ENCODE data around the gene RTBDN. TPM values are rescaled to one million over a fixed set of nuclear protein-coding genes. Genes with fewer than 3 reads are reported as not detected.

Gene RTBDN
- total and polyA plus RNA-seq, 10 of the 15 experiments (the other 5 are each of a cell fraction or from before 2014, with no cell fraction given), result 0.45 TPM; not detected in 9

- H2AFZ ChIP-seq (ENCODE audit: control insufficient read depth, low read depth, low read length), result no peak overlapping the region
- no peak overlapping the region for H3K4me2 ChIP-seq (ENCODE audit: control insufficient read depth, insufficient read depth)
- no peak overlapping the region for H3K27ac ChIP-seq (ENCODE audit: control insufficient read depth, insufficient read depth)
- intact Hi-C loops (cut with micrococcal nuclease; ENCODE audit: unreplicated experiment) (no loop called here), in situ Hi-C loops (cut with MboI) (no loop called here)
- TF ChIP-seq MTA2 (IDR thresholded peaks at IDR 0.05; ENCODE audit: low read depth), result no peak
- TF ChIP-seq ATF3 (IDR thresholded peaks at IDR 0.05; ENCODE audit: borderline replicate concordance, extremely low read depth, low read depth, low read length), result no peak
- TF ChIP-seq CBX5 (IDR thresholded peaks at IDR 0.05; ENCODE audit: low read depth), result no peak
- TF ChIP-seq SUPT20H (IDR thresholded peaks at IDR 0.05; ENCODE audit: borderline replicate concordance, control insufficient read depth, low read depth, low read length), result no peak
- no peak for TF ChIP-seq SREBF1 (IDR thresholded peaks at IDR 0.05; ENCODE audit: low read length)
- TF ChIP-seq IRF3 (IDR thresholded peaks at IDR 0.05), result no peak
- TF ChIP-seq EP300 (IDR thresholded peaks at IDR 0.05; ENCODE audit: borderline replicate concordance in 1 of 2, control insufficient read depth in 1 of 2, low read depth in 2 of 2, low read length in 2 of 2), result no peak
- TF ChIP-seq BRCA1 (IDR thresholded peaks at IDR 0.05; ENCODE audit: low read depth, low read length), result no peak
- no peak for TF ChIP-seq GATAD2B (conservative IDR thresholded peaks at IDR 0.05; ENCODE audit: low read depth)
- TF ChIP-seq BCL3 (IDR thresholded peaks at IDR 0.05; ENCODE audit: borderline replicate concordance, insufficient read depth, low read depth, low read length, poor library complexity, severe bottlenecking), result no peak
- no peak for TF ChIP-seq ASH2L (IDR thresholded peaks at IDR 0.05; ENCODE audit: borderline replicate concordance, low read depth)
- no peak for TF ChIP-seq ELK1 (IDR thresholded peaks at IDR 0.05; ENCODE audit: low read depth, low read length)
- TF ChIP-seq YBX1 (IDR thresholded peaks at IDR 0.05), result no peak
- no peak for TF ChIP-seq CBFB (IDR thresholded peaks at IDR 0.05; ENCODE audit: low read depth)
- TF ChIP-seq MTA3 (IDR thresholded peaks at IDR 0.05; ENCODE audit: borderline replicate concordance, low read length), result no peak
- TF ChIP-seq SMAD1 (IDR thresholded peaks at IDR 0.05; ENCODE audit: low read depth, partially characterized antibody), result no peak
- no peak for TF ChIP-seq FOXM1 (IDR thresholded peaks at IDR 0.05; ENCODE audit: low read depth, low read length)
- SMC1A ChIA-PET (ENCODE audit: uncharacterized antibody, unreplicated experiment), result no interaction called here
- DNase-seq (ENCODE audit: low read depth, low spot score), result no peak
- POLR2A ChIA-PET, result interaction anchor here (0.6 kb wide), 1 partner anchor 128 kb away, joined by 5 read pairs; no protein-coding TSS in a partner anchor
- H3K79me2 ChIP-seq (ENCODE audit: control insufficient read depth, insufficient read depth, low read length), result no peaks in the 10 kb centered on the region
- BruUV-seq (replicated peaks), result no TSS peak
- H4K20me1 ChIP-seq (ENCODE audit: control insufficient read depth, insufficient read depth), result no peaks in the 10 kb centered on the region
- CTCF ChIA-PET, result interaction anchor here (1.1 to 10.1 kb wide), 2 partner anchors 83 to 121 kb away, joined by 3 to 235 read pairs; no protein-coding TSS in a partner anchor
- ATAC-seq, result no peak
- peaks cover 0 to 7% of the 10 kb centered on the region in 2 experiments for H3K27me3 ChIP-seq (replicated peaks in 1 of 2; ENCODE audit: control insufficient read depth in 2 of 2, insufficient read depth in 2 of 2, low read length in 1 of 2)
- no peak for FAIRE-seq
- H3K4me1 ChIP-seq (ENCODE audit: control insufficient read depth, insufficient read depth, low read length), result peaks cover 3% of the 10 kb centered on the region
- no peaks in the 10 kb centered on the region; the same call in 2 of the 3 replicates for H3K9me3 ChIP-seq (replicated peaks; ENCODE audit: control insufficient read depth, insufficient read depth, low read length)
- WGBS (ENCODE audit: insufficient coverage, insufficient replicate concordance, low lambda C conversion rate, missing lambda C conversion rate), result 12% methylated on average over 3 of the region's 3 CpGs
- no peak overlapping the region for H3K9ac ChIP-seq (ENCODE audit: control insufficient read depth, insufficient read depth, low read length)
- RAD21 ChIA-PET (ENCODE audit: unreplicated experiment), result no interaction called here
- H3K36me3 ChIP-seq (ENCODE audit: control insufficient read depth in 2 of 2, insufficient read depth in 2 of 2, low read length in 1 of 2), result no peaks in the 10 kb centered on the region
- no peak overlapping the region for H3K4me3 ChIP-seq
These were observed 9.8 kb upstream of the RTBDN start for GRCh38 chr19:12843999-12844732.
